ENCODE results near the gene FHOD3.

Gene FHOD3

GRCh38 chr18:36298126-36298741 lies 721 bp downstream of the FHOD3 start (continued):
- TF ChIP-seq, protein P1, sequence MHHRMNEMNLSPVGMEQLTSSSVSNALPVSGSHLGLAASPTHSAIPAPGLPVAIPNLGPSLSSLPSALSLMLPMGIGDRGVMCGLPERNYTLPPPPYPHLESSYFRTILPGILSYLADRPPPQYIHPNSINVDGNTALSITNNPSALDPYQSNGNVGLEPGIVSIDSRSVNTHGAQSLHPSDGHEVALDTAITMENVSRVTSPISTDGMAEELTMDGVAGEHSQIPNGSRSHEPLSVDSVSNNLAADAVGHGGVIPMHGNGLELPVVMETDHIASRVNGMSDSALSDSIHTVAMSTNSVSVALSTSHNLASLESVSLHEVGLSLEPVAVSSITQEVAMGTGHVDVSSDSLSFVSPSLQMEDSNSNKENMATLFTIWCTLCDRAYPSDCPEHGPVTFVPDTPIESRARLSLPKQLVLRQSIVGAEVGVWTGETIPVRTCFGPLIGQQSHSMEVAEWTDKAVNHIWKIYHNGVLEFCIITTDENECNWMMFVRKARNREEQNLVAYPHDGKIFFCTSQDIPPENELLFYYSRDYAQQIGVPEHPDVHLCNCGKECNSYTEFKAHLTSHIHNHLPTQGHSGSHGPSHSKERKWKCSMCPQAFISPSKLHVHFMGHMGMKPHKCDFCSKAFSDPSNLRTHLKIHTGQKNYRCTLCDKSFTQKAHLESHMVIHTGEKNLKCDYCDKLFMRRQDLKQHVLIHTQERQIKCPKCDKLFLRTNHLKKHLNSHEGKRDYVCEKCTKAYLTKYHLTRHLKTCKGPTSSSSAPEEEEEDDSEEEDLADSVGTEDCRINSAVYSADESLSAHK (tag by site-specific recombination; IDR thresholded peaks at IDR 0.05) = no peak
- TF ChIP-seq ZNF571 (tag by site-specific recombination; IDR thresholded peaks at IDR 0.05) (no peak), ZNF202 (tag by site-specific recombination; IDR thresholded peaks at IDR 0.05; ENCODE audit: borderline replicate concordance) (no peak), RBAK (tag by site-specific recombination; IDR thresholded peaks at IDR 0.05) (no peak), ZNF248 (tag by site-specific recombination; IDR thresholded peaks at IDR 0.05) (no peak), ZNF311 (tag by site-specific recombination; IDR thresholded peaks at IDR 0.05; ENCODE audit: borderline replicate concordance) (no peak), ZNF548 (tag by site-specific recombination; IDR thresholded peaks at IDR 0.05) (no peak), OVOL3 (tag by site-specific recombination; IDR thresholded peaks at IDR 0.05) (no peak), ZNF677 (tag by site-specific recombination; IDR thresholded peaks at IDR 0.05) (no peak), SETDB1 (IDR thresholded peaks at IDR 0.05; ENCODE audit: insufficient read length, low read length) (no peak), ZNF112 (tag by site-specific recombination; IDR thresholded peaks at IDR 0.05) (no peak), ZNF274 (IDR thresholded peaks at IDR 0.05; ENCODE audit: low read length) (no peak), ZNF274 (tag by site-specific recombination; IDR thresholded peaks at IDR 0.05; ENCODE audit: borderline replicate concordance) (no peak), ZNF621 (tag by site-specific recombination; IDR thresholded peaks at IDR 0.05) (no peak), ZNF426 (tag by site-specific recombination; IDR thresholded peaks at IDR 0.05) (no peak), ZBTB21 (tag by site-specific recombination; IDR thresholded peaks at IDR 0.05) (no peak), ZNF114 (tag by site-specific recombination; IDR thresholded peaks at IDR 0.05) (no peak), ZFP69B (tag by site-specific recombination; IDR thresholded peaks at IDR 0.05) (no peak), ZNF792 (tag by site-specific recombination; IDR thresholded peaks at IDR 0.05) (no peak), ZNF121 (tag by site-specific recombination; IDR thresholded peaks at IDR 0.05) (no peak), ZNF239 (tag by site-specific recombination; IDR thresholded peaks at IDR 0.05) (no peak), ZFP37 (tag by site-specific recombination; IDR thresholded peaks at IDR 0.05) (no peak), ZNF146 (tag by site-specific recombination; IDR thresholded peaks at IDR 0.05) (no peak), ZFP3 (tag by site-specific recombination; IDR thresholded peaks at IDR 0.05; ENCODE audit: low read depth) (no peak), BCL11B (tag by site-specific recombination; IDR thresholded peaks at IDR 0.05; ENCODE audit: low read depth) (no peak), REPIN1 (tag by site-specific recombination; IDR thresholded peaks at IDR 0.05; ENCODE audit: low read depth) (no peak), ZNF175 (tag by site-specific recombination; IDR thresholded peaks at IDR 0.05) (no peak), IKZF3 (tag by site-specific recombination; IDR thresholded peaks at IDR 0.05) (no peak), ZNF48 (tag by site-specific recombination; IDR thresholded peaks at IDR 0.05) (no peak), ZNF549 (tag by site-specific recombination; IDR thresholded peaks at IDR 0.05) (no peak), PRDM10 (tag by site-specific recombination; IDR thresholded peaks at IDR 0.05) (peak; percentile 84)
- TF ChIP-seq, protein P2, sequence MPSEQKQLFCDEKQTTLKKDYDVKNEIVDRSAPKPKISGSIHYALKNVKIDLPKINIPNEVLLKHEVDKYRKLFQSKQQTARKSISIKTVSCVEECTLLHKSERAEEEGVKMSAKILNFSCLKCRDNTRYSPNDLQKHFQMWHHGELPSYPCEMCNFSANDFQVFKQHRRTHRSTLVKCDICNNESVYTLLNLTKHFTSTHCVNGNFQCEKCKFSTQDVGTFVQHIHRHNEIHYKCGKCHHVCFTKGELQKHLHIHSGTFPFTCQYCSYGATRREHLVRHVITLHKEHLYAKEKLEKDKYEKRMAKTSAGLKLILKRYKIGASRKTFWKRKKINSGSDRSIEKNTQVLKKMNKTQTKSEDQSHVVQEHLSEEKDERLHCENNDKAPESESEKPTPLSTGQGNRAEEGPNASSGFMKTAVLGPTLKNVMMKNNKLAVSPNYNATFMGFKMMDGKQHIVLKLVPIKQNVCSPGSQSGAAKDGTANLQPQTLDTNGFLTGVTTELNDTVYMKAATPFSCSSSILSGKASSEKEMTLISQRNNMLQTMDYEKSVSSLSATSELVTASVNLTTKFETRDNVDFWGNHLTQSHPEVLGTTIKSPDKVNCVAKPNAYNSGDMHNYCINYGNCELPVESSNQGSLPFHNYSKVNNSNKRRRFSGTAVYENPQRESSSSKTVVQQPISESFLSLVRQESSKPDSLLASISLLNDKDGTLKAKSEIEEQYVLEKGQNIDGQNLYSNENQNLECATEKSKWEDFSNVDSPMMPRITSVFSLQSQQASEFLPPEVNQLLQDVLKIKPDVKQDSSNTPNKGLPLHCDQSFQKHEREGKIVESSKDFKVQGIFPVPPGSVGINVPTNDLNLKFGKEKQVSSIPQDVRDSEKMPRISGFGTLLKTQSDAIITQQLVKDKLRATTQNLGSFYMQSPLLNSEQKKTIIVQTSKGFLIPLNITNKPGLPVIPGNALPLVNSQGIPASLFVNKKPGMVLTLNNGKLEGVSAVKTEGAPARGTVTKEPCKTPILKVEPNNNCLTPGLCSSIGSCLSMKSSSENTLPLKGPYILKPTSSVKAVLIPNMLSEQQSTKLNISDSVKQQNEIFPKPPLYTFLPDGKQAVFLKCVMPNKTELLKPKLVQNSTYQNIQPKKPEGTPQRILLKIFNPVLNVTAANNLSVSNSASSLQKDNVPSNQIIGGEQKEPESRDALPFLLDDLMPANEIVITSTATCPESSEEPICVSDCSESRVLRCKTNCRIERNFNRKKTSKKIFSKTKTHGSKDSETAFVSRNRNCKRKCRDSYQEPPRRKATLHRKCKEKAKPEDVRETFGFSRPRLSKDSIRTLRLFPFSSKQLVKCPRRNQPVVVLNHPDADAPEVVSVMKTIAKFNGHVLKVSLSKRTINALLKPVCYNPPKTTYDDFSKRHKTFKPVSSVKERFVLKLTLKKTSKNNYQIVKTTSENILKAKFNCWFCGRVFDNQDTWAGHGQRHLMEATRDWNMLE (tag by site-specific recombination; conservative IDR thresholded peaks at IDR 0.05; ENCODE audit: low read depth) = no peak
